GM12878 (cell line): ENCODE data around the gene VARS1. TPM values are rescaled to one million over a fixed set of nuclear protein-coding genes. Genes with fewer than 3 reads are reported as not detected.

Experiments
- ASH2L ChIP-seq: fragments of 300-600, 200-600 bp; sonication (generic); IDR thresholded peaks from 2 replicates; pipeline ENCODE4 v1.6.1; 2017; ENCODE audit warnings: low read depth, mild to moderate bottlenecking, borderline replicate concordance
- CBX5 ChIP-seq: sonication (generic); IDR thresholded peaks from 2 replicates; pipeline ENCODE4 v1.6.1; 2016; ENCODE audit warnings: low read depth, moderate library complexity, mild to moderate bottlenecking, inconsistent platforms
- CEBPB ChIP-seq, 2 experiments: fragments of 150-350 bp in 1 of 2; IDR thresholded peaks; 2 replicates each; pipeline ENCODE4 v1.6.1; 2012 to 2014; ENCODE audit warnings: low read depth in 2 of 2, low read length in 2 of 2, borderline replicate concordance in 1 of 2, inconsistent platforms in 1 of 2
- CREM ChIP-seq: IDR thresholded peaks from 2 replicates; pipeline ENCODE4 v1.6.1; 2014; ENCODE audit warnings: antibody characterized with exemption, low read depth
- ESRRA ChIP-seq: IDR thresholded peaks from 2 replicates; pipeline ENCODE4 v1.6.1; 2012; ENCODE audit warnings: mild to moderate bottlenecking, low read length, improper control_type of control experiment
- KDM1A ChIP-seq: fragments of 200-600 bp; sonication (generic); IDR thresholded peaks from 2 replicates; pipeline ENCODE4 v1.6.1; 2016; ENCODE audit warnings: borderline replicate concordance
- MAX ChIP-seq: IDR thresholded peaks from 2 replicates; pipeline ENCODE4 v1.6.1; 2012; ENCODE audit warnings: low read depth, low read length, improper control_type of control experiment
- NBN ChIP-seq: fragments of 450-650 bp; IDR thresholded peaks from 2 replicates; pipeline ENCODE4 v1.6.1; 2016
- POU2F2 ChIP-seq: IDR thresholded peaks from 3 replicates; pipeline ENCODE4 v1.6.1; 2011; ENCODE audit warnings: low read depth, mild to moderate bottlenecking, low read length, borderline replicate concordance
- PRDM15 ChIP-seq: fragments of 450-650 bp; formaldehyde crosslinking; IDR thresholded peaks from 2 replicates; pipeline ENCODE4 v1.4.0; 2020; ENCODE audit warnings: mild to moderate bottlenecking, moderate library complexity
- RB1 ChIP-seq: fragments of 450-650 bp; formaldehyde crosslinking; IDR thresholded peaks from 2 replicates; pipeline ENCODE4 v1.6.1; 2017; ENCODE audit warnings: mild to moderate bottlenecking, borderline replicate concordance
- RCOR1 ChIP-seq: conservative IDR thresholded peaks from 2 replicates; pipeline ENCODE4 v1.6.1; 2012; ENCODE audit warnings: low read depth, low read length, improper control_type of control experiment
- RELA ChIP-seq: fragments of 450-650 bp; IDR thresholded peaks from 2 replicates; pipeline ENCODE4 v1.8.0; 2014; ENCODE audit warnings: borderline replicate concordance; ENCODE audit not compliant: partially characterized antibody
- SRF ChIP-seq, 2 experiments: IDR thresholded peaks; 2 replicates each; pipeline ENCODE4 v1.6.1; 2011; ENCODE audit warnings: low read depth in 2 of 2, low read length in 2 of 2, mild to moderate bottlenecking in 1 of 2, moderate library complexity in 1 of 2
- SUPT20H ChIP-seq: IDR thresholded peaks from 2 replicates; pipeline ENCODE4 v1.6.1; 2011; ENCODE audit warnings: low read depth, mild to moderate bottlenecking, low read length, moderate library complexity, borderline replicate concordance; ENCODE audit not compliant: control insufficient read depth
- YBX1 ChIP-seq: fragments of 450-650 bp; IDR thresholded peaks from 2 replicates; pipeline ENCODE4 v1.6.1; 2016; ENCODE audit warnings: antibody characterized with exemption
- ZNF384 ChIP-seq: IDR thresholded peaks from 2 replicates; pipeline ENCODE4 v1.6.1; 2012; ENCODE audit warnings: low read depth, mild to moderate bottlenecking, low read length, improper control_type of control experiment, borderline replicate concordance
- ZNF592 ChIP-seq: fragments of 450-650 bp; IDR thresholded peaks from 2 replicates; pipeline ENCODE4 v1.6.1; 2017; ENCODE audit warnings: mild to moderate bottlenecking, moderate library complexity
- polyA plus RNA-seq, 11 experiments: library from polyadenylated mRNA; depleted of rRNA in 4 of 11; unstranded in 6 of 11; stranded (reverse) in 5 of 11; fragments of >200 nt; fragmentation: Nextera tagmentation in 4 of 11; fragmentation: Illumina TruSeq in 1 of 11; extraction: Ambion mirVana in 4 of 11; extraction: Trizol in 1 of 11; gene quantifications; 1 replicate in 1 of 11; 2 replicates in 10 of 11; pipeline versions ENCODE4 v1.2.1 to v1.2.3, GENCODE V29; 2011 to 2016; ENCODE audit warnings: inconsistent platforms in 2 of 11, missing spikeins in 2 of 11, low read depth in 1 of 11
- total RNA-seq, 4 experiments: library from RNA; depleted of rRNA in 3 of 4; stranded (reverse); fragments of >200 nt in 3 of 4; fragmentation: Illumina TruSeq in 1 of 4; extraction: Trizol in 1 of 4; gene quantifications; 2 replicates each; pipeline versions ENCODE4 v1.2.1 to v1.2.3, GENCODE V29; 2013 to 2021
- TF ChIP-seq, protein P1 (sequence below): fragments of 450-650 bp; IDR thresholded peaks from 2 replicates; pipeline ENCODE4 v1.6.1; 2017; ENCODE audit warnings: borderline replicate concordance

Gene VARS1
- total and polyA plus RNA-seq, 10 of the 15 experiments (the other 5 are each of a cell fraction or from before 2014, with no cell fraction given), result 1.2 to 243 (median 80.7) TPM

- TF ChIP-seq PRDM15 (CRISPR knock-in tag), result no peak
- peak; percentile 86 for TF ChIP-seq RELA
- no peak for TF ChIP-seq SUPT20H
- TF ChIP-seq CREM, result peak; percentile 12; the same call in 1 of the 2 replicates
- no peak for TF ChIP-seq RCOR1
- peak; percentile 97 for TF ChIP-seq RB1
- TF ChIP-seq SRF (IDR thresholded peaks at IDR 0.05; ENCODE audit: low read depth in 2 of 2, low read length in 2 of 2), result peak in 1 of 2 experiments; percentile 30; a peak in 1 of 4 replicates
- no peak for TF ChIP-seq YBX1
- no peak; the same call in 2 of the 3 replicates for TF ChIP-seq POU2F2
- no peak for TF ChIP-seq CEBPB (IDR thresholded peaks at IDR 0.05; ENCODE audit: borderline replicate concordance in 1 of 2, low read depth in 2 of 2, low read length in 2 of 2)
- peak; percentile 97 for TF ChIP-seq ZNF592
- TF ChIP-seq CBX5, result no peak
- no peak for TF ChIP-seq ESRRA
- TF ChIP-seq MAX, result peak; percentile 93
- TF ChIP-seq NBN, result peak; percentile 57; the same call in 1 of the 2 replicates
- no peak for TF ChIP-seq ZNF384
- TF ChIP-seq, protein P1, sequence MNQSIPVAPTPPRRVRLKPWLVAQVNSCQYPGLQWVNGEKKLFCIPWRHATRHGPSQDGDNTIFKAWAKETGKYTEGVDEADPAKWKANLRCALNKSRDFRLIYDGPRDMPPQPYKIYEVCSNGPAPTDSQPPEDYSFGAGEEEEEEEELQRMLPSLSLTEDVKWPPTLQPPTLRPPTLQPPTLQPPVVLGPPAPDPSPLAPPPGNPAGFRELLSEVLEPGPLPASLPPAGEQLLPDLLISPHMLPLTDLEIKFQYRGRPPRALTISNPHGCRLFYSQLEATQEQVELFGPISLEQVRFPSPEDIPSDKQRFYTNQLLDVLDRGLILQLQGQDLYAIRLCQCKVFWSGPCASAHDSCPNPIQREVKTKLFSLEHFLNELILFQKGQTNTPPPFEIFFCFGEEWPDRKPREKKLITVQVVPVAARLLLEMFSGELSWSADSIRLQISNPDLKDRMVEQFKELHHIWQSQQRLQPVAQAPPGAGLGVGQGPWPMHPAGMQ, result peak; percentile 36; the same call in 1 of the 2 replicates
- TF ChIP-seq KDM1A, result no peak
- TF ChIP-seq ASH2L, result no peak
Observed at GRCh38 chr6:31795616-31796298, at the start of gene VARS1 (continued).
